Muscle layer of colon (tissue), 2 donors: ENCODE measurements around the gene TDO2.

ENCODE experiments used
- H3K27ac ChIP-seq: one replicate; pipeline ENCODE4 v1.7.0; 2013; ENCODE audit warnings: low read depth, mild to moderate bottlenecking, low read length, moderate library complexity
- H3K27me3 ChIP-seq, 2 donors: one replicate each; pipeline ENCODE4 v1.7.0; 2013; ENCODE audit warnings: low read length in 2 of 2, mild to moderate bottlenecking in 2 of 2; ENCODE audit not compliant: insufficient read depth in 2 of 2, control insufficient read depth in 1 of 2
- H3K36me3 ChIP-seq: one replicate; pipeline ENCODE4 v1.7.0; 2013; ENCODE audit warnings: mild to moderate bottlenecking, low read length; ENCODE audit not compliant: insufficient read depth
- H3K4me1 ChIP-seq: one replicate; pipeline ENCODE4 v1.7.0; 2013; ENCODE audit warnings: mild to moderate bottlenecking, low read length; ENCODE audit not compliant: insufficient read depth
- H3K4me3 ChIP-seq, 2 donors: one replicate each; pipeline ENCODE4 v1.7.0; 2013; ENCODE audit warnings: low read length in 2 of 2, low read depth in 1 of 2, mild to moderate bottlenecking in 1 of 2, moderate library complexity in 1 of 2
- H3K9ac ChIP-seq: one replicate; pipeline ENCODE4 v1.7.0; 2013; ENCODE audit warnings: low read length
- H3K9me3 ChIP-seq: one replicate; pipeline ENCODE4 v1.7.0; 2013; ENCODE audit warnings: mild to moderate bottlenecking, low read length
- donor health status: abdominal sarcoma.
- donor health status: Adenocarcinoma of cecum.

Gene TDO2

GRCh38 chr4:155956461-155956860 is 53.0 kb downstream of the TDO2 start:
- H3K4me1 ChIP-seq = peaks cover 28% of the 10 kb centered on the region
- H3K9ac ChIP-seq = no peak overlapping the region
- no peak overlapping the region for H3K27ac ChIP-seq
- no peaks in the 10 kb centered on the region for H3K36me3 ChIP-seq
- H3K4me3 ChIP-seq = no peak overlapping the region
- no peaks in the 10 kb centered on the region for H3K9me3 ChIP-seq
- no peaks in the 10 kb centered on the region for H3K27me3 ChIP-seq

GRCh38 chr4:155959417-155959816 is 55.9 kb downstream of the TDO2 start:
- H3K27ac ChIP-seq = no peak overlapping the region

GRCh38 chr4:155960522-155960921 is 57.0 kb downstream of the TDO2 start:
- no peak overlapping the region for H3K27ac ChIP-seq
- H3K9me3 ChIP-seq = no peaks in the 10 kb centered on the region
- no peaks in the 10 kb centered on the region for H3K36me3 ChIP-seq
- H3K27me3 ChIP-seq = no peaks in the 10 kb centered on the region
- no peak overlapping the region for H3K4me3 ChIP-seq
- H3K9ac ChIP-seq = no peak overlapping the region
- peaks cover 12% of the 10 kb centered on the region for H3K4me1 ChIP-seq

More at GRCh38 chr4:155959417-155959816, 55.9 kb downstream of the TDO2 start:
- H3K9ac ChIP-seq = no peak overlapping the region
- H3K9me3 ChIP-seq = no peaks in the 10 kb centered on the region
- H3K4me1 ChIP-seq = peaks cover 19% of the 10 kb centered on the region
- H3K4me3 ChIP-seq = no peak overlapping the region
- no peaks in the 10 kb centered on the region for H3K36me3 ChIP-seq
- H3K27me3 ChIP-seq = no peaks in the 10 kb centered on the region

- no peaks in the 10 kb centered on the region for H3K36me3 ChIP-seq
- H3K4me1 ChIP-seq = peaks cover 15% of the 10 kb centered on the region
- H3K9ac ChIP-seq = no peak overlapping the region
- no peak overlapping the region for H3K4me3 ChIP-seq
- H3K9me3 ChIP-seq = no peaks in the 10 kb centered on the region
- no peak overlapping the region for H3K27ac ChIP-seq
- no peaks in the 10 kb centered on the region for H3K27me3 ChIP-seq
These were observed 58.1 kb downstream of the TDO2 start for GRCh38 chr4:155961575-155961974.

GRCh38 chr4:155962767-155963166 is 59.3 kb downstream of the TDO2 start:
- Histone ChIP-seq H3K36me3 (no peaks in the 10 kb centered on the region), H3K27ac (no peak overlapping the region), H3K9me3 (no peaks in the 10 kb centered on the region), H3K4me3 (no peak overlapping the region), H3K4me1 (peaks cover 20% of the 10 kb centered on the region), H3K9ac (no peak overlapping the region), H3K27me3 (no peaks in the 10 kb centered on the region)

- Histone ChIP-seq H3K4me1 (peaks cover 20% of the 10 kb centered on the region), H3K27me3 (no peaks in the 10 kb centered on the region), H3K9ac (no peak overlapping the region), H3K36me3 (no peaks in the 10 kb centered on the region), H3K27ac (no peak overlapping the region), H3K9me3 (no peaks in the 10 kb centered on the region), H3K4me3 (no peak overlapping the region)
These were observed 60.8 kb downstream of the TDO2 start for GRCh38 chr4:155964016-155964891.

- H3K9me3 ChIP-seq = no peaks in the 10 kb centered on the region
- peaks cover 10% of the 10 kb centered on the region for H3K4me1 ChIP-seq
- no peaks in the 10 kb centered on the region for H3K27me3 ChIP-seq
- H3K4me3 ChIP-seq = no peak overlapping the region
- H3K27ac ChIP-seq = no peak overlapping the region
- no peaks in the 10 kb centered on the region for H3K36me3 ChIP-seq
- H3K9ac ChIP-seq = no peak overlapping the region
These were observed 62.7 kb downstream of the TDO2 start for GRCh38 chr4:155966171-155966570.

GRCh38 chr4:155966731-155967395 is 63.4 kb downstream of the TDO2 start:
- H3K4me3 ChIP-seq = no peak overlapping the region
- no peaks in the 10 kb centered on the region for H3K27me3 ChIP-seq
- no peak overlapping the region for H3K9ac ChIP-seq
- peaks cover 8% of the 10 kb centered on the region for H3K4me1 ChIP-seq
- H3K36me3 ChIP-seq = no peaks in the 10 kb centered on the region
- no peaks in the 10 kb centered on the region for H3K9me3 ChIP-seq
- no peak overlapping the region for H3K27ac ChIP-seq
